GM18907 (cell line): ENCODE results near the gene UBE2E2.

ENCODE experiments used
- ATAC-seq: cut with Tn5 transposase; IDR thresholded peaks from one replicate; pipeline ENCODE4 v1.9.1; 2021; ENCODE audit warnings: mild to moderate bottlenecking, moderate library complexity; ENCODE audit not compliant: unreplicated experiment

Gene UBE2E2

GRCh38 chr3:23272820-23273219, 69.7 kb downstream of the UBE2E2 start:
- no peak for ATAC-seq

GRCh38 chr3:23275061-23275460, 71.9 kb downstream of the UBE2E2 start:
- no peak for ATAC-seq

DNA sequence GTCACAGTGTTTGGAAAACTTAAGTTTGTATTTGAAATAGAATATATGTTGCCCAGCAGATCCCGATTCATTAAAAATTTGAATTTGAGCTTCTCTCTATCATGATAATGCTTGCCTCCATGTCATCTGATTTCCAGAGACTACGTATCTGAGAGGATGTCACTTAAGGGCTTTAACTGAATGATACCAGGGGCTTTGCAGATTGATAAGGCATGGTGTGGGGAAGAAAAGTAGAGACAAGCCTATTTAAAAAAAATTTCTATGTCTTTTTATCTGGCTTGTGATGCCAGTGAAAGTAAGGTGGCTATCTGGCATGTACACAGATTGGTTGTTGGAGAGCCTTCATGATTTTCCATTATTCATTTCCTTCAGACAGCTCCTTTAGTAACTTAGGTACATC, 72.7 kb downstream of the UBE2E2 start:
- ATAC-seq: no peak

GRCh38 chr3:23276913-23277658, 74.0 kb downstream of the UBE2E2 start:
- ATAC-seq: no peak

DNA sequence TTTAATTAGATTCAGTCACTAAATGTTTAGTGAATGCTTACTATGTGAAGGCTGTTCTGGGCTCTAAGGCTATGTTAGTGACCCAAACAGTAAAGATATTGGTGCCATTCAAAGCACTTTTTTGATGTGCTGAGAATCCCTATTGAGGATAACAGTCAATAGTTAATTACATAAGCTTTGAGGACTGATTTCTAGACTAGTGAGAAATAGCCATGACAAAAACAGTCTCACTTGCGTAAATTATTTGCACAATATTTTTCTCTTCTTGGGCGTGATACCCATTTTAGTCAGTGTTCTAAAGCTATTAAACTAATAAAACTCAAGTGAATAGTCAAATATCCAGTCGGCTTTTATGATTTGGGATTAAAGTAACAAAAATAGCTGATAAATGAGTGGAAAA, 74.6 kb downstream of the UBE2E2 start:
- ATAC-seq: no peak

DNA sequence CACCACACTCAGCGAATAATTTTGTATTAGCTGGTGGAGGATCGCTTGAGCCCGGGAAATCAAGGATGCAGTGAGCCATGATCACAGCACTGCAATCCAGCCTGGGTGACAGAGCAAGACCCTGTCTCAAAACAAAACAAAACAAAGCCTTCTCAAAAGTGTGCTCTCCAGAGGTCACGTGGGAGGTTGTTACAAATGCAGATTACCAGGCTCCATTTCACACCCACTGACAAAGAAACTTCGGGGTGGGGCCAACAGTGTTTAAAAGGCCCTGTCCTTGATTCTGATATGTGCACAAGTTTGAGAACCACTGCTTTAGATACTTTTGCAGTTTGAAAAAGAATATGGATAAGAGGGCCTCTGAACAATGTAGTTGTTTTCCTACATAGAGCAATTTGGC, 80.5 kb downstream of the UBE2E2 start:
- no peak for ATAC-seq

DNA sequence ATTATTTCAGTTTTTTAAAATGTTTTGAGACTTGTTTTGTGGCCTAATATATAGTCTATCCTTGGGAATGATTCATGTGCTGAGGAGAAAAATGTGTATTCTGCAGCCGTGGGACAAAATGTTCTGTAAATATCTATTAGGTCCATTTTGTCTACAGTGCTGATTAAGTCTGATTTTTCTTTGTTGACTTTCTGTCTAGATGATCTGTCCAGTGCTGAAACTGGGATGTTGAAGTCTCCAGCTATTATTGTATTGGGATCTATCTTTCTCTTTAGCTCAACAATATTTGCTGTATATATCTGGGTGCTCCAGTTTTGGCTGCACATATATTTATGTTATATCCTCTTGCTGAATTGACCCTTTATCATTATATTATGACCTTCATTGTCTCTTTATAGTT, 85.2 kb downstream of the UBE2E2 start:
- ATAC-seq: no peak

- ATAC-seq: no peak
These were observed 85.6 kb downstream of the UBE2E2 start for GRCh38 chr3:23288715-23289114.

GRCh38 chr3:23292432-23292831, 89.3 kb downstream of the UBE2E2 start:
- no peak for ATAC-seq

DNA sequence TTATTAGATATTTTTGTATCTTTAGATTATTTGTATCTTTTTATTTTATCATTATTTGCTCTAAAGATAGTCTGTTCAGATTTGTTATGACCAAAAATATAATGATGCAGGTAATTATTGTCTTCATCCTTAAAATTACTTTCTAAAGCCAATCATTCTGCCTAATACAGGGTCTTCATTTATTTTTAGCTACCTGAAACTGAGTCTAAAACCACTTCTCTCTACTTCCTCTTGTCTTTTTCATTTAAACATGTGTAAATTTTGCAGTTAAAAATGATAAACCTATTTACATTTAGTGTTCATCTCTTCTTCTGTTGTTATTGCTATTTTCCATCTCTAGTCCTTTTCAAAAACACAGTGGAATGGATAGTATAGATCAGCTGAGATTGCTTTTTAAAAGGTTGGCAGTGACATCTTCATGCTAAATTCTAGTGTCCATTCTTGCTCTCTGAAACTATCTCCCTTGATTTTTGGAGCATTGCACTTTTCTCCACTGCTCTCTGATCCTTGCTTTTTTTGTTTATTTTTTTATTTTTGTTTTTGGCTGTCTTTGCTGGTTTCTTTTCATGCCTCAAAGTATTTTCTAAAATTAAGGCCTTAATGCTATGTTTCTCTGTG, 91.8 kb downstream of the UBE2E2 start:
- ATAC-seq: peak; percentile 75

DNA sequence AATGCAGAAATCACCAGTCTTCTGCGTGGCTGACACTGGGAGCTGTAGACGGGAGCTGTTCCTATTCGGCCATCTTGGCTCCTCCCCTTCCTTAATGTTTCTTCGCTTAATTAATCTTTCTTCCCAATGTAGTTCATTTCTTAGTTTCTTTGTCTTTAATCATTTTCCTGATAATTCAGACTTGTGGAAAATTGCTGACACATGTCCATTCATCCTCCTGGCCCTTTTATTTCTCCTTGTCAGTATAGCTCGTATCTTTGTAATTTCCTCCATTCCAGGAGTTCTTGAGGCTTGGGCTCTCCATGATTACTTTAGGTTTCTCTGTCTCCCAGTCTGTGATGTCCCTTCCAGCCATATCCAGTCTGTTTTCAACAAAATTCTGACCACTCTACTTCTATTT, 98.7 kb downstream of the UBE2E2 start:
- no peak for ATAC-seq

DNA sequence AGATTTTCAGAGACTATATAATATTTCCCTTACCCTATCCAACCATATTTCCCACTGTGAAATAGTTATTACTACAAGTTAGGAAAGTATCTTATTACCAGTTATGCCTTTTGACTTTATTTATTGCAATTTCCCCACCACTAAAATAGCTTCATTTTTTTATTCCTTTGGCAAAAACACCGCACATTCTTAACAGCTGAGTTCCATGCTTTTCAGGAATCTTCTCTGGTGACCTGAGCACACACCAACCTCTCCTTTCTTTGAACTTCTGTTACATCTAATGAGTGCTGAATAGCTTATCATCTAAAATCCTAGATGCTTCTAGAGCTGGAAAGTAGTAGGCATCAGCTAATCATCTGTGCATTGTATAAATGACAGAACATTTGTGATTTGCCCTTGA, 99.1 kb downstream of the UBE2E2 start:
- ATAC-seq: no peak

- ATAC-seq: no peak
These were observed 100.6 kb downstream of the UBE2E2 start for GRCh38 chr3:23303601-23304217.

- no peak for ATAC-seq
These were observed 101.3 kb downstream of the UBE2E2 start for GRCh38 chr3:23304424-23304823.

DNA sequence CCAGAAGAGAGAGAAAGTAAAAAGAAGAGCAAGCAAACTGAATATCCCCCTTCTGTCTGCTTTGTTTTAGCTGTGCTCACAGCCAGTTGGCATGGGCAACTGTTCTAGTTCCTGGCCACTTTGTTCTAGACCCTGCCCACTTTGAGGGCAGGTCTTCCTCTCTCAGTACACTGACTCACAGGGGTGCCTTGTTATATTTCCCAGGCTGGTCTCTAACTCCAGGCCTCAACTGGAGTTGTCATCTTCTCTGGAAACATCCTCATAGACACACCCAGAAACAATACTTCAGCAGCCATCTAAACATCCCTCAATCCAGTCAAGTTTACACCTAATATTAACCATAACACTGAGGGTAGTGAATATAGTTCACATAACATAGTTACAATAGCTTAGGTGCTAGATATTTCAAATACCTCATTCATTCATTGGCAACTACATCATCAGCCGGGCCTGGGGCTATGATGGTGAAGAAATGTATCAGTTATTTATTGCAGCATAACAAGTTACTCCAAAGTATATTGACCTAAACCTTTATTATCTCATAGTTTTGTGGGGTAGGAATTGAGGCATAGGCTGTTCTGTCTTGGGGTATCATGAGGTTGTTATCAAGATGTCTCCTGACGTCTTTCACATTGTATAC, 106.0 kb downstream of the UBE2E2 start:
- ATAC-seq: no peak

DNA sequence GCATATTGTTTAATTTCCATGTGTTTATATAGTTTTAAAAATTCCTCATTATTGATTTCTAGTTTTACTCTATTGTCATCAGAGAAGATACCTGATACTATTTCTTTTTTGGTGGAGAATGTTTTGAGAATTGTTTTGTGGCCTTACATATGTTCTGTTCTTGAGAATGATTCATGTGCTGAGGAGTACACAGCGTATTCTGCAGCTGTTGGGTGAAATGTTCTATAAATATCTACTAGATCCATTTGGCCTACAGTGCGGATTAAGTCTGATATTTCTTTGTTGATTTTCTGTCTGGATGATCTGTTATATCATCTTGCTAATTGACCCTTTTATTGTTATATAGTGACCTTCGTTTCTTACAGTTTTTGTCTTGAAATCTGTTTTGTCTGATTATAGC, 109.7 kb downstream of the UBE2E2 start:
- ATAC-seq: no peak

DNA sequence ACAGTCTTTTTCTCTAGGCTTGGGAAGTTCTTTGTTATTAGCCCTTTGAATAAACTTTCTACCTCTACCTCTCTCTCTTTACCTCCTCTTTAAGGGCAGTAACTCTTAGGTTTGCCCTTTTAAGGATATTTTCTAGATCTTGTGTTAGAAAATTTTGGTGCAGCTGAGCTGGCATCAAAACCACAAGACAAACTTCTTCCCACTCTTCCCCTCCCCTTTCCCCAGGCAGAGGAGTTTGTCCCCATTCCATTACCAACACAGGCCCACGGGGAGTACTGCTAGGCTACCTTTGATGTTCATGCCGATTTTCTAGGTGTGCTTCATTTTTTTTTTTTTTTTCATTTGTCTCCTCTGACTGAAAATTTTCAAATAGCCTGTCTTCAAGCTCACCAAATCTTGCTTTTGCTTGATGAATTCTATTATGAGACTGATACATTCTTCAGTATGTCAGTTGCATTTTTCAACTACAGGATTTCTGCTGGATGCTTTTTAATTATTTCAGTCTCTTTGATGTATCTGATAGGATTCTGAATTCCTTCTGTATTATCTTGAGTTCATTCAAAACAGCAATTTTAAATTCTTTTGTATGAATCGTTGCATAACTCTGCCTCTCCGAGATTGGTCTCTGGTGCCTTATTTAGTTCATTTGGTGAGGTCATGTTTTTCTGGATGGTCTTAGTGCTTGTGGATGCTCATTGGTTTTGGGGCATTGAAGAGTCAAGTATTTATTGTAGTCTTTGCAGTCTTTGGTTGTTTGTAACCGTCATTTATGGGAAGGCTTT, 112.0 kb downstream of the UBE2E2 start:
- no peak for ATAC-seq

DNA sequence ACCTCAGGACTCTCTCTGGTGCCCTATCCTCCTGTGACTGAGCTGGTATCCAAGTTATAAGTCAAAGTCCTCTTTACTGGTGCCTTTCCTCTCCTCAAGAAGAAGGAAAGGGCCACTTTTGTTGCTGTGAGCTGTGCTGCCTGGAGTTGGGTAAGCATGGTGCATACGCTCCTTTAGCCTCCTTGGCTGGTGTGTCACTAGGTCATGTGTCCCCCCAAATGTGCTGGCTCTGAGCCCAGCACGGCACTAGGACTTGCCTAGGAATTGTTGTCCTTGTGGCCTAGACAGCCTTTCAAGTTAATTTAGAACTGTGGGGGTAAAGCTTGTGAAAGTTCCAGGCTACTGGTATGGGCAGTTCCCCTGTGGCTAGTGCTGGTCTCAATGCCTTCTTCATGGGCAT, 113.8 kb downstream of the UBE2E2 start:
- ATAC-seq: no peak

GRCh38 chr3:23319366-23320312, 116.5 kb downstream of the UBE2E2 start:
- peak; percentile 41 for ATAC-seq
